ENCODE data around the gene RAB28. TPM values are rescaled to one million over a fixed set of nuclear protein-coding genes. Genes with fewer than 3 reads are reported as not detected.

RAB28 gene
- total RNA-seq, 2 experiments from 2014 or later = 23.0 to 30.8 TPM

GRCh38 chr4:13378973-13379759 is 105.0 kb downstream of the RAB28 start:
- H2AFZ ChIP-seq (ENCODE audit: low read length) = no peak overlapping the region
- H3K4me1 ChIP-seq (ENCODE audit: insufficient read depth, low read length, poor library complexity, severe bottlenecking) = peaks cover 13% of the 10 kb centered on the region
- H3K9me3 ChIP-seq (ENCODE audit: low read length) = no peaks in the 10 kb centered on the region
- CTCF ChIA-PET (ENCODE audit: unreplicated experiment) = no interaction called here
- H3K27ac ChIP-seq (ENCODE audit: low read depth, low read length, poor library complexity, severe bottlenecking) = no peak overlapping the region
- no peaks in the 10 kb centered on the region for H4K20me1 ChIP-seq (ENCODE audit: insufficient read depth, low read length)
- POLR2A ChIA-PET = no interaction called here
- TSS peak; percentile 20 for BruUV-seq (replicated peaks)
- no peak for TF ChIP-seq EZH2phosphoT487 (IDR thresholded peaks at IDR 0.05; ENCODE audit: borderline replicate concordance, low read depth, low read length)
- TF ChIP-seq CTCF (conservative IDR thresholded peaks at IDR 0.05; ENCODE audit: low read length) = no peak
- H3K36me3 ChIP-seq (ENCODE audit: insufficient read depth, low read length) = peaks cover 5% of the 10 kb centered on the region; the same call in 1 of the 2 replicates
- DNase-seq (ENCODE audit: low spot score) = peak; percentile 65
- no peak overlapping the region for H3K4me3 ChIP-seq (ENCODE audit: low read depth, low read length, poor library complexity, severe bottlenecking)
- H3K9me2 ChIP-seq (ENCODE audit: insufficient read depth, low read length) = no peaks in the 10 kb centered on the region
- intact Hi-C loops (cut with micrococcal nuclease; ENCODE audit: unreplicated experiment) = no loop called here
- H3K79me2 ChIP-seq (ENCODE audit: insufficient read depth, low read depth, low read length) = no peaks in the 10 kb centered on the region
- H3K4me2 ChIP-seq (ENCODE audit: low read length) = peak overlapping the region; percentile 20; the same call in 1 of the 2 replicates

GRCh38 chr4:13371048-13371447 is 113.1 kb downstream of the RAB28 start:
- CTCF ChIA-PET (ENCODE audit: unreplicated experiment) = no interaction called here
- no peak overlapping the region for H3K27ac ChIP-seq (ENCODE audit: low read depth, low read length, poor library complexity, severe bottlenecking)

More at GRCh38 chr4:13371048-13371447, 113.1 kb downstream of the RAB28 start:
- BruUV-seq (replicated peaks) = no TSS peak
- POLR2A ChIA-PET = no interaction called here
- DNase-seq (ENCODE audit: low spot score) = no peak
- Histone ChIP-seq H4K20me1 (ENCODE audit: insufficient read depth, low read length) (no peaks in the 10 kb centered on the region), H3K9me3 (ENCODE audit: low read length) (no peaks in the 10 kb centered on the region), H3K36me3 (ENCODE audit: insufficient read depth, low read length) (no peaks in the 10 kb centered on the region), H3K4me3 (ENCODE audit: low read depth, low read length, poor library complexity, severe bottlenecking) (no peak overlapping the region), H3K4me1 (ENCODE audit: insufficient read depth, low read length, poor library complexity, severe bottlenecking) (no peaks in the 10 kb centered on the region), H3K9me2 (ENCODE audit: insufficient read depth, low read length) (no peaks in the 10 kb centered on the region), H2AFZ (ENCODE audit: low read length) (no peak overlapping the region), H3K79me2 (ENCODE audit: insufficient read depth, low read depth, low read length) (no peaks in the 10 kb centered on the region), H3K4me2 (ENCODE audit: low read length) (no peak overlapping the region)
- intact Hi-C loops (cut with micrococcal nuclease; ENCODE audit: unreplicated experiment) = no loop called here
- TF ChIP-seq EZH2phosphoT487 (IDR thresholded peaks at IDR 0.05; ENCODE audit: borderline replicate concordance, low read depth, low read length) (no peak), CTCF (conservative IDR thresholded peaks at IDR 0.05; ENCODE audit: low read length) (no peak)
